ENCODE results near the gene ENAH.
A peak's percentile ranks its signal among the peaks of the same experiment; 100 is the strongest.
"Not testable (repeated sequence)": the region's sequence is repeated elsewhere in the genome, so short reads cannot be mapped to it uniquely, and the experiment has no call there.

ENAH gene

GRCh38 chr1:225666495-225666894 lies 13.6 kb upstream of the ENAH start:
- CTCF ChIA-PET, result interaction anchor here (0.7 kb wide), 1 partner anchor 191 kb away, joined by 3 read pairs; no protein-coding TSS in a partner anchor
- WGBS (ENCODE audit: insufficient coverage), result 94% methylated on average over 4 of the region's 4 CpGs

GRCh38 chr1:225664762-225665161 lies 11.8 kb upstream of the ENAH start:
- no CpG with 5 or more reads among the region's 2 CpGs for WGBS (ENCODE audit: insufficient coverage)
- no peak for DNase-seq
- Histone ChIP-seq H3K9me3 (ENCODE audit: control extremely low read depth in 1 of 5, control insufficient read depth in 4 of 5, insufficient read depth in 2 of 5, low read depth in 1 of 5, low read length in 4 of 5) (no peaks in the 10 kb centered on the region), H3K27ac (ENCODE audit: insufficient read depth in 1 of 2, low read depth in 1 of 2, low read length in 2 of 2, poor library complexity in 1 of 2, severe bottlenecking in 2 of 2) (no peak overlapping the region), H3K4me1 (ENCODE audit: control extremely low read depth in 1 of 4, control insufficient read depth in 4 of 4, insufficient read depth in 4 of 4, low read length in 3 of 4) (peaks cover 0 to 6% (median 3%) of the 10 kb centered on the region in 4 experiments), H3K27me3 (replicated peaks in 2 of 5; ENCODE audit: control insufficient read depth in 4 of 5, insufficient read depth in 5 of 5, low read length in 4 of 5) (peaks cover 0 to 1% (median 0%) of the 10 kb centered on the region in 5 experiments), H3K36me3 (ENCODE audit: control insufficient read depth in 4 of 4, insufficient read depth in 4 of 4, low read length in 3 of 4) (no peaks in the 10 kb centered on the region), H3K4me3 (ENCODE audit: control insufficient read depth in 1 of 7, extremely low read depth in 1 of 7, insufficient read depth in 4 of 7, low read depth in 2 of 7, low read length in 6 of 7) (no peak overlapping the region)
- CTCF ChIA-PET, result interaction anchor here (1.0 to 1.2 kb wide), 2 partner anchors 10 to 14 kb away, joined by 3 read pairs; no protein-coding TSS in a partner anchor
- POLR2A ChIA-PET, result no interaction called here

More at GRCh38 chr1:225666495-225666894, 13.6 kb upstream of the ENAH start:
- no peak overlapping the region for H3K4me3 ChIP-seq (ENCODE audit: control insufficient read depth in 1 of 7, extremely low read depth in 1 of 7, insufficient read depth in 4 of 7, low read depth in 2 of 7, low read length in 6 of 7)
- no peaks in the 10 kb centered on the region for H3K4me1 ChIP-seq (ENCODE audit: control extremely low read depth in 1 of 4, control insufficient read depth in 4 of 4, insufficient read depth in 4 of 4, low read length in 3 of 4)
- no peaks in the 10 kb centered on the region for H3K9me3 ChIP-seq (ENCODE audit: control extremely low read depth in 1 of 5, control insufficient read depth in 4 of 5, insufficient read depth in 2 of 5, low read depth in 1 of 5, low read length in 4 of 5)
- H3K27ac ChIP-seq (ENCODE audit: insufficient read depth in 1 of 2, low read depth in 1 of 2, low read length in 2 of 2, poor library complexity in 1 of 2, severe bottlenecking in 2 of 2), result no peak overlapping the region
- H3K36me3 ChIP-seq (ENCODE audit: control insufficient read depth in 4 of 4, insufficient read depth in 4 of 4, low read length in 3 of 4), result no peaks in the 10 kb centered on the region
- POLR2A ChIA-PET, result interaction anchor here (0.6 kb wide), 1 partner anchor 257 kb away, joined by 3 read pairs; no protein-coding TSS in a partner anchor
- H3K27me3 ChIP-seq (replicated peaks in 2 of 5; ENCODE audit: control insufficient read depth in 4 of 5, insufficient read depth in 5 of 5, low read length in 4 of 5), result peaks cover 0 to 1% (median 0%) of the 10 kb centered on the region in 5 experiments
- no peak for DNase-seq

GRCh38 chr1:225662155-225662554 lies 9.2 kb upstream of the ENAH start:
- WGBS (ENCODE audit: insufficient coverage), result 100% methylated on average over 1 of the region's 2 CpGs
- CTCF ChIA-PET, result interaction anchor here (0.7 kb wide), 1 partner anchor 10 kb away, joined by 3 read pairs; no protein-coding TSS in a partner anchor
- POLR2A ChIA-PET, result no interaction called here
- Histone ChIP-seq H3K9me3 (ENCODE audit: control extremely low read depth in 1 of 5, control insufficient read depth in 4 of 5, insufficient read depth in 2 of 5, low read depth in 1 of 5, low read length in 4 of 5) (no peaks in the 10 kb centered on the region), H3K27ac (ENCODE audit: insufficient read depth in 1 of 2, low read depth in 1 of 2, low read length in 2 of 2, poor library complexity in 1 of 2, severe bottlenecking in 2 of 2) (no peak overlapping the region), H3K4me3 (ENCODE audit: control insufficient read depth in 1 of 7, extremely low read depth in 1 of 7, insufficient read depth in 4 of 7, low read depth in 2 of 7, low read length in 6 of 7) (no peak overlapping the region), H3K27me3 (replicated peaks in 2 of 5; ENCODE audit: control insufficient read depth in 4 of 5, insufficient read depth in 5 of 5, low read length in 4 of 5) (peaks cover 0 to 1% (median 0%) of the 10 kb centered on the region in 5 experiments), H3K4me1 (ENCODE audit: control extremely low read depth in 1 of 4, control insufficient read depth in 4 of 4, insufficient read depth in 4 of 4, low read length in 3 of 4) (peaks cover 0 to 6% (median 3%) of the 10 kb centered on the region in 4 experiments), H3K36me3 (ENCODE audit: control insufficient read depth in 4 of 4, insufficient read depth in 4 of 4, low read length in 3 of 4) (no peaks in the 10 kb centered on the region)
- no peak for DNase-seq

GRCh38 chr1:225660544-225660946 lies 7.6 kb upstream of the ENAH start:
- POLR2A ChIA-PET, result no interaction called here
- Histone ChIP-seq H3K27ac (ENCODE audit: insufficient read depth in 1 of 2, low read depth in 1 of 2, low read length in 2 of 2, poor library complexity in 1 of 2, severe bottlenecking in 2 of 2) (no peak overlapping the region), H3K27me3 (replicated peaks in 2 of 5; ENCODE audit: control insufficient read depth in 4 of 5, insufficient read depth in 5 of 5, low read length in 4 of 5) (peaks cover 0 to 3% (median 0%) of the 10 kb centered on the region in 5 experiments), H3K4me3 (ENCODE audit: control insufficient read depth in 1 of 7, extremely low read depth in 1 of 7, insufficient read depth in 4 of 7, low read depth in 2 of 7, low read length in 6 of 7) (no peak overlapping the region), H3K9me3 (ENCODE audit: control extremely low read depth in 1 of 5, control insufficient read depth in 4 of 5, insufficient read depth in 2 of 5, low read depth in 1 of 5, low read length in 4 of 5) (no peaks in the 10 kb centered on the region), H3K36me3 (ENCODE audit: control insufficient read depth in 4 of 4, insufficient read depth in 4 of 4, low read length in 3 of 4) (no peaks in the 10 kb centered on the region), H3K4me1 (ENCODE audit: control extremely low read depth in 1 of 4, control insufficient read depth in 4 of 4, insufficient read depth in 4 of 4, low read length in 3 of 4) (peaks cover 0 to 6% (median 3%) of the 10 kb centered on the region in 4 experiments)
- CTCF ChIA-PET, result interaction anchor here (1.0 to 1.5 kb wide), 2 partner anchors 11 to 64 kb away, joined by 3 to 6 read pairs; no protein-coding TSS in a partner anchor
- WGBS (ENCODE audit: insufficient coverage), result 60% methylated on average over 1 of the region's 1 CpG
- DNase-seq, result peak in 2 of 3 donors; percentile 53 to 58

- no peak overlapping the region for H3K27ac ChIP-seq (ENCODE audit: insufficient read depth in 1 of 2, low read depth in 1 of 2, low read length in 2 of 2, poor library complexity in 1 of 2, severe bottlenecking in 2 of 2)
- peaks cover 0 to 15% (median 12%) of the 10 kb centered on the region in 5 experiments for H3K27me3 ChIP-seq (replicated peaks in 2 of 5; ENCODE audit: control insufficient read depth in 4 of 5, insufficient read depth in 5 of 5, low read length in 4 of 5)
- POLR2A ChIA-PET, result no interaction called here
- CTCF ChIA-PET, result interaction anchor here (1.3 kb wide), 1 partner anchor 11 kb away, joined by 3 read pairs; no protein-coding TSS in a partner anchor
- DNase-seq, result no peak
- H3K4me1 ChIP-seq (ENCODE audit: control extremely low read depth in 1 of 4, control insufficient read depth in 4 of 4, insufficient read depth in 4 of 4, low read length in 3 of 4), result peaks cover 0 to 14% (median 10%) of the 10 kb centered on the region in 4 experiments
- H3K36me3 ChIP-seq (ENCODE audit: control insufficient read depth in 4 of 4, insufficient read depth in 4 of 4, low read length in 3 of 4), result no peaks in the 10 kb centered on the region
- no peak overlapping the region for H3K4me3 ChIP-seq (ENCODE audit: control insufficient read depth in 1 of 7, extremely low read depth in 1 of 7, insufficient read depth in 4 of 7, low read depth in 2 of 7, low read length in 6 of 7)
- WGBS (ENCODE audit: insufficient coverage), result no CpG with 5 or more reads among the region's 2 CpGs
- H3K9me3 ChIP-seq (ENCODE audit: control extremely low read depth in 1 of 5, control insufficient read depth in 4 of 5, insufficient read depth in 2 of 5, low read depth in 1 of 5, low read length in 4 of 5), result no peaks in the 10 kb centered on the region
Measured at GRCh38 chr1:225658041-225658440, 5.1 kb upstream of the ENAH start.

- no peak for DNase-seq
- CTCF ChIA-PET, result no interaction called here
- Histone ChIP-seq H3K27me3 (replicated peaks in 2 of 5; ENCODE audit: control insufficient read depth in 4 of 5, insufficient read depth in 5 of 5, low read length in 4 of 5) (peaks cover 0 to 15% (median 12%) of the 10 kb centered on the region in 5 experiments), H3K4me1 (ENCODE audit: control extremely low read depth in 1 of 4, control insufficient read depth in 4 of 4, insufficient read depth in 4 of 4, low read length in 3 of 4) (peaks cover 0 to 15% (median 13%) of the 10 kb centered on the region in 4 experiments), H3K27ac (ENCODE audit: insufficient read depth in 1 of 2, low read depth in 1 of 2, low read length in 2 of 2, poor library complexity in 1 of 2, severe bottlenecking in 2 of 2) (no peak overlapping the region), H3K4me3 (ENCODE audit: control insufficient read depth in 1 of 7, extremely low read depth in 1 of 7, insufficient read depth in 4 of 7, low read depth in 2 of 7, low read length in 6 of 7) (no peak overlapping the region), H3K9me3 (ENCODE audit: control extremely low read depth in 1 of 5, control insufficient read depth in 4 of 5, insufficient read depth in 2 of 5, low read depth in 1 of 5, low read length in 4 of 5) (no peaks in the 10 kb centered on the region), H3K36me3 (ENCODE audit: control insufficient read depth in 4 of 4, insufficient read depth in 4 of 4, low read length in 3 of 4) (no peaks in the 10 kb centered on the region)
- 87% methylated on average over 3 of the region's 7 CpGs for WGBS (ENCODE audit: insufficient coverage)
- POLR2A ChIA-PET, result no interaction called here
Measured at GRCh38 chr1:225657462-225657989, 4.6 kb upstream of the ENAH start.

- Histone ChIP-seq H3K4me1 (ENCODE audit: control extremely low read depth in 1 of 4, control insufficient read depth in 4 of 4, insufficient read depth in 4 of 4, low read length in 3 of 4) (peaks cover 0 to 22% (median 18%) of the 10 kb centered on the region in 4 experiments), H3K27me3 (replicated peaks in 2 of 5; ENCODE audit: control insufficient read depth in 4 of 5, insufficient read depth in 5 of 5, low read length in 4 of 5) (peaks cover 3 to 25% (median 17%) of the 10 kb centered on the region in 5 experiments)
- CTCF ChIA-PET, result interaction anchor here (1.8 kb wide), 1 partner anchor 103 kb away, joined by 7 read pairs; no protein-coding TSS in a partner anchor
- DNase-seq; H3K36me3 ChIP-seq (ENCODE audit: control insufficient read depth in 4 of 4, insufficient read depth in 4 of 4, low read length in 3 of 4); H3K4me3 ChIP-seq (ENCODE audit: control insufficient read depth in 1 of 7, extremely low read depth in 1 of 7, insufficient read depth in 4 of 7, low read depth in 2 of 7, low read length in 6 of 7); POLR2A ChIA-PET; H3K27ac ChIP-seq (ENCODE audit: insufficient read depth in 1 of 2, low read depth in 1 of 2, low read length in 2 of 2, poor library complexity in 1 of 2, severe bottlenecking in 2 of 2); H3K9me3 ChIP-seq (ENCODE audit: control extremely low read depth in 1 of 5, control insufficient read depth in 4 of 5, insufficient read depth in 2 of 5, low read depth in 1 of 5, low read length in 4 of 5): not testable (repeated sequence)
- WGBS (ENCODE audit: insufficient coverage), result no CpG with 5 or more reads among the region's 3 CpGs
Measured at GRCh38 chr1:225656259-225656655, 3.3 kb upstream of the ENAH start.

Data from common myeloid progenitor, CD34-positive (primary cell).